A204.1 (cell line): Measurements from ENCODE around the gene RNF144B.
"Not testable (repeated sequence)": the region's sequence is repeated elsewhere in the genome, so short reads cannot be mapped to it uniquely, and the experiment has no call there.

Source experiments
- FAIRE-seq: peaks from 2 replicates; lab custom pipeline; 2012; peaks lifted over from hg19 to GRCh38; lab: Jason Lieb, UNC

The RNF144B gene

DNA sequence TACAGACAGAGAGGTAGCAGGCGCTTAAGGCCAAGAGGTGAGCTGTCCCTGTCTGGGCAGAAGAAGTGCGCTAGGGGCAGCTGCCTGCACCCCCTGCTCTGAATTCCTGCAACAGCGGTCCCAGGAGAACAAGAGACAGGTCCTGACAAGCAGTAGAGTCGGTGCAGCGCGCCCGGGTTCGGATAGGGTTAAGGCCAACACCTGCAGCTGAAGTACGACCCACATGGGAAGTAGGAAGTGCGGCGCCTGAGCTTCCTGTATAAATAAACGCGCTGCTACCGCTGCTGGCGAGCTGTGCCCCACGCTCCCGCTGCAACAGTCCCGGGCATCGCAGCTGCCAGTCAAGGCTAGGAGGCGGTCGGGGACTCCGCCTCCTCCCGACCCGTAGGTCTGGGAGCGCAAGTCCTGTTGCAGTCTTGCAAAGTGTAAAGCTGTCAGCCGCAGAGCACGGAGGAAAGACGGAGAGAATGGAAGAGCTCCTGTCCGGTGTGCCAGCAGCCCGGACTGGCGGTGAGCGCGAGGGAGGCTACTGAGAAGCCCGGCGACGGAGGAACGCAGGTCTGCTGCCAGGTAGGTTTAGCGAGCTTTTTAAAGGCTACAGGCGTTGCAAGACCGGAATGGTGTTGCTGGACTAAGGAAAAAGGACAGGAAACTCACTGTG is at the start of gene RNF144B:
Gene RNF144B (plus strand): TSS at position 290 of the 661 bp plus-strand sequence. CDS start 12,185 bp downstream, outside the sequence.
- no peak for FAIRE-seq

DNA sequence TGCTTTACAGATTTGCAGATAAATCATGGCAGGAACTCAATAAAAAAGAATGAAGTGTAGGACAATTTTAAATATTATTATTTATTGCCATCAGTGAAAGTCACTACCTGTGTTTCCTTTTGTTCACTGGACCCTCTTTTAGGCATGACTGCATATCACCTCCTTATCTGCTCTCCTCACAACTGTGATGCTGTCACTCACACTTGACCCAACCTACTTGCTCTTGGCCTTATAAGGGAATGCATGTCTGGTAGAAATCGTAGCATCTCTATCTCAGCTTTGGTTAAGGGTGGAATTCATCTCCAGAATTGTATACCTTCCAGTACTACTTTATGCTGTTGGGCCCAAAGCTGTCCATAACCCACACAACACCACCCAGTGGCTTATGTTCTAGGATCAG is 47.6 kb upstream of the RNF144B start:
- no peak for FAIRE-seq

DNA sequence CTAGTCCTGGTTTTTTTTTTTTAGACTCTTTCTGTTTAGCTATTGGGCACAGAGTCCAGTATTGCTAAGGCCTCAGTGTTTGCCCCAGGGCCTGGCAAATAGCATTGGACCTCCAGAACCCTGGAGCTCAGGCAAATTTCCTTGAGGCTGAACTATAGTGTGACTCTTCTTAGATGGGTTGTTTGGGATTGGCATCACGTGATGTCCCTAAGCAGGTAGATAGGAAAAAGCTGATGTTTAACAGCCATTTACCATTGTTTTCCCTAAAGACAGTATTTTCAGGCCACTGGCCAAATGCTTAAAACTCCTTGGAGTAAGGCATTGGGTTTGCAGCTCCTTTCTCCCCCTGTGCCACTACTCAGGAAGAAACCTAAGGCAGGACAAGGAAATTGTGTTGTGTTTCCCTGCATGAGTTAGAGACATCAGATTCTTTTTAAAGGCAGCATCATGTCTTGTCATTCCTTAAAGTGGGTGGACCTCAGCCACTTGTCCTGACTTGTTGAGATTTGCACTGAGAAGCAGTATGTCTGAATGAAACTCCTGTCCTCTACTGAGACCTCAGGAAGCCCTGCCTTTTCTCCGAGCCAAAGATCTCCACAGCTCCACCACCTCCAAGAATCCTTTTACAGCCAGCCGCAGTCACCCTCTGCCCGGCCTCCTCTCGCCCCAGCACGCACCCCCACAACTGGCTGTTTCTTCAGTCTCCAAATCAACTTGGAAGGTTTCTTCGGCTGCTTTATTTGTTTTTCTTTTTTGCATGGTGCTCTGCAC is 46.2 kb upstream of the RNF144B start:
- FAIRE-seq = no peak

DNA sequence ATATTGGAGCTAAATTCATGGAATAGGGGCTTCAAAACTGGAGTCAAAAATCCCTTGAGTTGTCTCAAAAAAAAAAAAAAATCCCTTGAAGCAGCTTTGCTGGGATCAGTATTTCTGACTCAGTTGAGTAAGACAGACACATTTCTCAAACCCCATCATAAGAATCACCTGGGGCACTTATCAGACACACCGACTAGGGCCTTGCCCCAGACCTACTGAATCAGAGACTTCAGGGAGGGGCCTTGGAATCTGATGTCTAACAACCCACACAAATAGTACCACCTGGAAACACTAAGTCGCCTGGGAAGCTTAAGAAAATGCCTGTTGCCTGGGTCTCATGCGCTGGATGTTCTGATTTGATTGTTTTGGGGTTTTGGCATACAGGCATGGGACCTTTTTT is 44.9 kb upstream of the RNF144B start:
- no peak for FAIRE-seq

DNA sequence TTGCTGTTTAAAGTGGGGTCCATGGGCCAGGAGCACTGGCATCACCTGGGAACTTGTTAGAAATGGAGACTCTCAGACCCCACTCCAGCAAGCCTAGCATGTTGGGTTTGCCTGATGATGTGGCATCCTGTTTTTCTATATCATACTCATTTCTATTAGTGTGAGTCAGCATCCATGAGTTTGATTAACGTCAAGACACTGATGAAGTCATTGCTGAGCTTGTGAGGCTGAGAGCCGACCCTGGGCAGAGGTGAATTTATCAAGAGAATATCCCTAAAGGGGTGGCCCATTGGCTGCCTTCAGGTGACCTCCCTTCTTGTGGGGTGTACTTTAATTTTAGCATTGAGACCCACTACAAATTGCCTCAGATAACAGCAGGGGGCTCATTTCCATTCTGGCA is 43.4 kb upstream of the RNF144B start:
- no peak for FAIRE-seq

DNA sequence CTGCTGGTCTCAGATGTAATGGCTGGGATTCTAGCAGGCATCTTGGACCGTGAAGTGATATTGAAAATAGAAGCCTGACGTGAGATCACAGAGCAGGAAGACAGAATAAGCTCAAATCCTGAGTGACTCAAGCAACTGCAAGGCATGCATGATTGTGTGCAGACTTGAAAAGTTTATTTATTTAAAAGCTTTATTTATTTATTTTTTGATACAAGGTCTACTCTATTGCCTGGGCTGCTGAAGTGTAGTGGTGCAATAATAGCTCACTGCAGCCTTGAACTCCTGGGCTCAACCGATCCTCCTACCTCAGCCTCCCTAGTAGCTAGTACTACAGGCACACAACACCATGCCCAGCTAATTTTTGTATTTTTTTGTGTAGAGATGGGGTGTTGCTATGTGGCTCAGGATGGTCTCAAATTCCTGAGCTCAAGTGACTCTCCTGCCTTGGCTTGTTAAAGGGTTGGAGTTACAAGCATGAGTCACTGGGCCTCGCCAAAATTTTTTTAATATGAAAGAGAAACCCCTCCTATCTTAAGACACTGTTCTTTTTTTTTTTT is 40.1 kb upstream of the RNF144B start:
- no peak for FAIRE-seq

DNA sequence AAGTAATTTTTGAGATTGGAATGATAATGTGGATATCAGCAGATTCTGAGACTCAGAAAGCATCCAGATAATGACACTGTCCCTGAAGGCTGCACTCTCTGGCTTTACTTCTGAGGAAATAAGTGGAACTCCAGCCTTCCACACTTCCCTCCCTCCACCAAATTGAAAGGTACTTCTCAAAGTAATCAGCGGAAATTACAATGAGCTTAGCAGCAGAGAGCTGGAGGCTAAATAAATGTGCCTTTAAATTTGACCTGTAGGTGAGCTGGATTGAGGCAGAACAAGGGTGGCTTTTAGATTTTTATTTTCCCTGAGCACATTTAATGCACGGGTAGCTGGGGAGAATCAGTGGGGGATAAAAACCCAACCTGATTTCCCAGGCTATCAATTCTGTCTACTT is 39.3 kb upstream of the RNF144B start:
- FAIRE-seq = no peak

DNA sequence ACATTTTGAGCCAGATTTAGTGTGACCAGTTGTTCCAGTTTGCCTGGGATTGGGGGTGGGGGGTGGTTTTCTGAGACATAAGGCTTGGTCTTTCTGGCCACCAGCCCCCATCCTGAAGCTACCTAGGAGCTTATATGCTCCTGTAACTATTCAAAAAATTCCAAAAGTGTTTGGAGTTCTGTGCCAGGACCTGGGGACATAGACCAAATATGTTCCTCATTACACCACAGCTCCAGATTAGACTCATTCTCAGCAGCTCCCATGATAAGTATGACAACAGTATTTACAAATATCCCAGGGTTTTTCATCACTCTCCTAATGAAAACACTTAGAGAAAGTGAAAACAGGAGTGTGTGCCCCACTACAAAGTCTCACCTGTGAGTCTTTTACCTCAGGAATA is 37.8 kb upstream of the RNF144B start:
- no peak for FAIRE-seq

DNA sequence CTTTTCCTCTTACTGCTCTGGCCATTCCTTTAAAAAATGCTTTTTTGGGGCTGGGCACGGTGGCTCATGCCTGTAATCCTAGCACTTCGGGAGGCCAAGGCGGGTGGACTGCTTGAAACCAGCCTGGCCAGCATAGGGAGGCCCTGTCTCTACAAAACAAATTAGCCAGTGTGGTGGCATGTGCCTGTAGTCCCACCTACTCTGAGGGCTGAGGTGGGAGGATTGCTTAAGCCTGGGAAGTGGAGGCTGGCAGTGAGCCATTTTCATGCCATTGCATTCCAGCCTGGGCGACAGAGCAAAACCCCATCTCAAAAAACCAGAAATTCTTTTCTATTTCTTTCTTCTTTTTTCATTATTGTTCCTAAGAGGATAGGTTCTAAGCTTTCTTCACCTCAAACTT is 36.9 kb upstream of the RNF144B start:
- no peak for FAIRE-seq

DNA sequence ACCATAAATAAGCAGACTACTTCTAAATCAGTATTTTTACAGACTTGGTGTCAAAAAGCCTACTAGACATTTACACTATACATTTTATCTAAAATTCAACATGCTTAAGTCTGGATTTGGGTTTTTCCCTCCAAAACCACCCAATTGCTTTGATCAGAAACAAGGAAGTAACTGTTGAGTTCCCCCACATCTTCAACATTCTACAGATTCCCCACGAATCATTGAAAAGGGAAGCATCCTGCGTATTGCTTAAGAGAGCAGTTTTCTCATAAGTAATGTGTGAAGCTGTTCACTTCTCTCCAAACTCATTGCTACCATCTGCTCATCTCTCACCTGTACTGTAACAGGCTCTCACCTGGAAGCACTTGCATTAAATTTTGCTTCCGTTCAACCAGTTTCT is 36.4 kb upstream of the RNF144B start:
- no peak for FAIRE-seq

DNA sequence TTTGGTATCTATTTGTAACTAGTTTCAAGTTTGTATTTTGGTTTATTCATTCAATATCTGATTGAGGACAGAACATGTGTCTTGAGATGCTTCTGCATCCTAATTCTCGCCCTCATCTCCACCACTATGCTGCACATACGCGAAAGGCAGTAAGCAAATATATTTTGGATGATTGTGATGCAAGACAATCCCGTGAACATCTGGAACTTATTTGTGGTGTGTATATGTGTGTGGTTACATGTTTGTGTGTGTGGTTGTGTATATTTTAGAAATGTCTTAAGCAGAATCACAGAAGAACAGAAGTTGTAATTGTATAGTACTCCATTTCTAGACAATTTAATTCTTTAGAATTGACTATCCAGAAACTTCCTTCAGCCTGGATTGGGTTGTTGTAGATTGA is 35.1 kb upstream of the RNF144B start:
- FAIRE-seq = no peak

DNA sequence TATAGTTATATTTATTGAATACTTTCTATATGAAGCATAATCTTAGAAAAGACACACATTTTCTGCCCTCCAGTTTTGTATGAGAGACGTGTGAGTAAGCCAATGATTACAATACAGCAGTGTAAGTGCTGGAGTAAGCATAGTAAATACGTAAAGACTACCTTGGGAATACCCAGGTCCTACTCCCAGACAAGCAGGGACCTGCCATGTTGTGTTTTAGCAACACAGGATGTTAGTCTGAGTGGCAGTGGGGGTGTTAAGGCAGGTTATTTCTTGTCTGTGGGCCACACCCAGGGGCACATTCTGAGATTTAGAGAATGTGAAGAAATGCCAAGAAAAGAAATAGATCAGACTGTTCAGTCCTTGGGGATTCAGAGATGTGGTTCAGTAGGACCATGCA is 34.3 kb upstream of the RNF144B start:
- FAIRE-seq = no peak

DNA sequence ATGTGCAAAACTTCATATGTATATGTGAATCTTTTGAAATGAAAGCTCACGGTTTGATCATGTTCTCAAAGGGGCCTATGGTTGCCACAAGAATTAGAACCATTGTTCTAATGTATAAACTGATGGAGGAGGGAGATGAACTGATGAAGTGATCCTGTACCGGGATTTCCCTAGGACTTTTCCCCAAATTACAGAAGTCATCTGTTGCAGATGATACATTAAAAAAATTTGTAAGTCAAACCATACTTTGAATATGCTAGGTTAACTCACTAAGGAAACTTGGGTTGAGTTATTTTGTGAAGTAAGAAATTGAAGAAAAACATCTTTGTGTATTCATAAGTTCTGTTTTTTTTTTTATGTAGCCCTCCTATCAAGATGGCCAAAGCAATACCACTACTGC is 33.9 kb upstream of the RNF144B start:
- no peak for FAIRE-seq

DNA sequence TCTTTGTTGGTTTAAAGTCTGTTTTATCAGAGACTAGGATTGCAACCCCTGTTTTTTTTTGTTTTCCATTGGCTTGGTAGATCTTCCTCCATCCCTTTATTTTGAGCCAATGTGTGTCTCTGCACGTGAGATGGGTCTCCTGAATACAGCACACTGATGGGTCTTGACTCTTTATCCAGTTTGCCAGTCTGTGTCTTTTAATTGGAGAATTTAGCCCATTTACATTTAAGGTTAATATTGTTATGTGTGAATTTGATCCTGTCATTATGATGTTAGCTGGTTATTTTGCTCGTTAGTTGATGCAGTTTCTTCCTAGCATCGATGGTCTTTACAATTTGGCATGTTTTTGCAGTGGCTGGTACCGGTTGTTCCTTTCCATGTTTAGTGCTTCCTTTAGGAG is 29.6 kb upstream of the RNF144B start:
- FAIRE-seq = not testable (repeated sequence)

DNA sequence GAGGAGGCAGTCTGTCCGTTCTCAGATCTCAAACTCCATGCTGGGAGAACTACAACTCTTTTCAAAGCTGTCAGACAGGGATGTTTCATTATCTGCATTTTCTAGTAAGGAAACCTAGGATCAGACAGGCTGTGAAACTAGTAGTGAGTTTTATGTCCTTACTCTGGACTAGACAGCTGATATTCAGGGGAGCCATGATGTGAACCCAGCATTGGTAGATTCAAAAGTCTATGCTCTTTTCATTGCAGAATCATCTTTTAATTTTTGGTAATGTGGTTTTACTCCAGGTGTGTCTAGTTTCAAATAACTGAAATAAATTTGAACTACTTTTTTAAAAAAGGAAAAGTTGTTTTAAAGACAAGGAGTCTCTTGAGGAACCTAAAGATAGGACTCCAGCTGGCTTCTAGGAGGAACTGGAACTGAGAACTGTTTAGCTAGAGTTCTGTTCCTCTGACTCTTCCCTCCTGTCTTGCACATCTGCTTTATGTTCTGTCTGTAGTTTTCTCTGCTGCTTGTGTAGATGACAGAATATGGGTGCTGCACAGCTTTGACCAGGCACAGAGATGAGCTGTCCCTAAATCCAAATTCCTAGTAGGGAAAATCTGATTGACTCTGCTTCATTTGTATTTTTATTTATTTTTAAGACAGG is 27.8 kb upstream of the RNF144B start:
- no peak for FAIRE-seq

DNA sequence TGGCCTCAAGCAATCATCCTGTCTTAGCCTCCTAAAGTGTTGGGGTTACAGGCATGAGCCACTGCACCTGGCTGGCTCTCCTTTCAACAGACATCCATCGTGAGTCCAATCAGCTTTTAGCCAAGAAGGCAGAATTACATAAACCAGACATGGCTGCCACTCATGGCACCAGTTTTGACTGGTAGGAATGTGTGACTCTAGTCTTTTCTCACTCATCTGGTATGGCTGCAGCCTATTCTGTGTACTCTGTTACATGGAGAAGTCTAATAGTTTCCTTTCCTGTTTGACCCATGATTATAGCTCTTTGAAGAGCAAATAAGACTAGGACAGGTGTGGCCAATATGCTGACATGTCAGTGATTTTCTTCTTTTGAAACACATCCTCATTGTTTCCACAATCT is 27.0 kb upstream of the RNF144B start:
- FAIRE-seq = no peak

DNA sequence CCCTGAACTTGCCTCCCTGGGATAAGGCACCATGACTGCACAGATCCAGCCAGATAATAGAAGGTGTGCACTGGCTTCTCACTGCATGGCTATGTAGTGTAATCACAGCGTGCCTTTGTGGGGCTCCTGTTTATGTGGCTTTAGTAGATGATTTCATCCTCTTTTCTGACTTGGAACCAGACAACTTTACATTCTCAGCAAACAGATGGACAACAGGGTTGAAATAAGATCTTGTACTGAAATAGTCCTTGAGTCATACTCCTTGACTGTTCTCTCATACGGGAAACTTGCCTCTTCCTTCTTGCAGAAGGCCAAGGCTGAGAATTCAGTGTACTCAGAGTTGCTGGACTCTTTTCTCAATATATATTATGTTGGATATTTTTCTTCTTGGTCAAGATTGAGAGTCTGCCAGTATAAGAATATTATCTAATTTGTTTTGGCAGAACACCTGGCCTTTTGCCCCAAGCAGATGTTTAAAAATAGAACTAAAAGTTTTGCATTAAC is 25.0 kb upstream of the RNF144B start:
- FAIRE-seq = no peak

DNA sequence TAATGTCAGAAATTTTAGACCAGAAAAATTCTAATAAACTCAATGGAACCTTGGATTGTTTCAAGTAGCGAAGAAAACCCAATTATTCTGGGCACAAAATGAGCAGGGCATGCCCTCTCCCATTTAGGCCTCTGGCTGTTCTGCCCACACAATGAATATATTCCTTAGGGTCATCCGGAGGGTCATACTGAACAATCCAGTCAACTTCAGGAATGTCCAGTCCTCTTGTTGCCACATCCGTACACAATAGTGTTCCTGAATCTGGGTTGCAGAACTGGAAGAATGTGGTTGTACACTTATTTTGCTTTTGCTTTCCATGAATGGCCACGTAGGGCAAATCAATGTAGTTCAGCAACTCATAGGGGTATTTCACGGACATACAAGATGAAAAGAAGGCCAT is 23.4 kb upstream of the RNF144B start:
- no peak for FAIRE-seq

DNA sequence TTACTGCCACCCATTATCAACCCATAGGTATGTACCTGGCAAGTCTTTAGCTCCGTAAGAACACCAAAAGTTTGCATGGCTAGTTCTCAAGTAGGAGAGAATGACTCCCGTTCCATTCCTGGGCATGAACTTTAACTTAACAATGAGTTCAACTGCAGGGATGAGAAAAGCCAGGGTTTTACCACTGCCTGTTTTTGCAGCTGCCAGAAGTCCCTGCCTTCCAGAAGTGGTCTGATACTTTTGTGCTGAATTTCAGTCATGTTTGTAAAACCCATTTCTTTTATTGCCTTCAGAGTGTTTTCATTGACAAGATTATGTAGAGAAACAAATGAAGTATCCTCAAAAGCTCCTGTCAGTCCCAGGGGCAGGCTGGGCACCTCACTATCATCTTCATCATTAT is 22.6 kb upstream of the RNF144B start:
- FAIRE-seq = not testable (repeated sequence)

DNA sequence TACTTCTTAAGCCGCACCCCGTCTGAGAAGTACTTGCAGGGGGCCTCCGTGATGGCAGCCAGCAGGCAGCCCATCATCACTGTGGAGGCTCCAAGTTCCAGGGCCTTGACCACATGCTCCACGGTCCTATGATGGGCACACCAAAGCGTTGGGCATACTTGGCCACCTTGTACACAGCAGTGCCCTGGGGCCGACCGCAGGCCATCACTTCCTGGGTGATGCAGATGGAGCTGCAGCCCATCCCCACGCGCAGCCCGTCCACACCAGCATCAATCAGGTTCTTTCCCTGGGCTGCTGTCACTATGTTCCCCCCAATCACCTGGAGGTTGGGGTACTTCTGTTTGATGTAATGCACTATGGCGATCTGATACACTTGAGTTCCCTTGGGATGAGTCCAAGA is 19.8 kb upstream of the RNF144B start:
- FAIRE-seq = no peak

DNA sequence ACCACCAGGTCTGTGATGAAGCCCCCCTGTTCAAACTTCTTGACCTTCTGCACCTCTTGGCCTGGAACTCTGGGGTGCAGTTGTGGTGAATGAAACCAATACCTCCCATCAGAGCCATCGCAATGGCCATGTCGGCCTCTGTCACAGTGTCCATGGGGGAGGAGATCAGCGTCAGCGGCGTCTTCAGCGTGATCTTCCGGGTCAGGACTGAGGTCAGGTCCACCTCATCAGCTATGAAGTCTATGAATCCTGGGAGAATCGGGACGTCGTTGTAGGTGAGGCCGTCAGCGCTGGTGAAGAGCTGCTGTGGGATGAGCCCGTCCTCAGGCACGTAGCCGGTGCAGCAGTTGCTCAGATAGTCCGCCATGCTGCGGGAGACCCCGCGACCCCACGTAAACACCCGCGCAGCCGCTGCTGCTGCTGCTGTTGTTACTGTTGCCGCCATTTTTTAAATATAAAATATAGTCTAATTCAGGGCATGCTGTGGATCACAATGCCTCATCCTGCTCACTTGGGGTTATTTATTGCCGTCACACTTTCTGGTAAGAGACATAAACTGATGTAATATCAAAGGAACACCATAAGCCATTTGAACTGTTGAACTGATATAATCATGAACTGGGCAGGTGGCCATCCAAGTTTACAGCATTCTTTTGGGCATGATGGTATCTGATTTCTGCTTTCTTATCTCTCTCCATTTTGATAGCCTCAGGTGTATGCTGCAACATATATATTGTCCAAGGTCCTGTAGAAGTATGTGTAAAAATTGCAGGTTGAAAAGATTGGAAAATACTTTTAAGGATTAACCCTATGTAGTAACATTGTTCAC is 18.7 kb upstream of the RNF144B start:
- no peak for FAIRE-seq

DNA sequence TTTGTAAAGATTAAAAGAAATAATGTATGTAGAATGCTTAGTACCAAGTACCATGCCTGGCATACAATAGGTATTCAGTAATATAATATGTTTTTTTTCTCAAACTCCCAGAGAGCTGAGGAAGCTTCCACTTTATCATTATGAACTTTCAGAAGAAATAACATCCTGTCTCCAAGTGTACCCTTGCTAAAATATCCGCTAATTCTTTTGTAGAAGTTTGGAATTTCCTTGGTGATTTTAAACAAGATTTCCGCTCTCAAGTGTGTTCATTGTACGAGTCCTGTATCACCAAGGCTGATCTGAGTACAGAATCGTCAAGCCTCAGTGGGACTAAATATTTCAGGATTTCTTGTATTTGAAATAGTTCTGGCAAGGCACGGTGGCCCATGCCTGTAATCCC is 16.1 kb upstream of the RNF144B start:
- FAIRE-seq = no peak
